GM12878 (cell line): ENCODE results near the gene RAD51B. TPM values are rescaled to one million over a fixed set of nuclear protein-coding genes. Genes with fewer than 3 reads are reported as not detected.

Experiments
- ATAC-seq: fragments of 200-7000 bp; cut with Tn5 transposase; 3 replicates; pipeline ENCODE4 v1.9.1; 2020; ENCODE audit warnings: mild to moderate bottlenecking, moderate library complexity
- BruUV-seq: library from RNA; stranded (reverse); fragments of 400-500 nt; replicated peaks from 2 replicates; lab custom pipeline; 2021; lab: Mats Ljungman, UMichigan
- CTCF ChIA-PET: fragments of 300-600 bp; sonication (Branson Sonifier 250); formaldehyde crosslinking; extraction: SDS; loops from one replicate; lab custom pipeline; 2021; ENCODE audit warnings: inconsistent platforms; lab: Yijun Ruan, JAX
- POLR2A ChIA-PET: fragments of 350-600 bp; formaldehyde crosslinking; extraction: SDS; loops from one replicate; lab custom pipeline; 2021; ENCODE audit warnings: inconsistent platforms; lab: Charles Lee
- RAD21 ChIA-PET: fragments of 300-600 bp; sonication (Branson Sonifier 250); formaldehyde crosslinking; loops from one replicate; lab custom pipeline; 2023; ENCODE audit warnings: antibody characterized with exemption; ENCODE audit not compliant: unreplicated experiment; lab: Charles Lee
- SMC1A ChIA-PET: fragments of 300-600 bp; sonication (Branson Sonifier 250); formaldehyde crosslinking; loops from one replicate; lab custom pipeline; 2023; ENCODE audit not compliant: unreplicated experiment, uncharacterized antibody; lab: Charles Lee
- DNase-seq: peaks from one replicate; pipeline ENCODE4 v3.0.0-alpha.2; 2011; ENCODE audit warnings: low read depth, low spot score
- FAIRE-seq: peaks from 3 replicates; lab custom pipeline; 2011; peaks lifted over from hg19 to GRCh38; lab: Jason Lieb, UNC
- H2AFZ ChIP-seq: 2 replicates; pipeline ENCODE4 v1.6.0; 2011; ENCODE audit warnings: low read depth, low read length, control low read depth; ENCODE audit not compliant: control insufficient read depth
- H3K27ac ChIP-seq: 2 replicates; pipeline ENCODE4 v1.5.1; 2011; ENCODE audit warnings: control low read depth; ENCODE audit not compliant: control insufficient read depth, insufficient read depth
- H3K27me3 ChIP-seq, 2 experiments: replicated peaks in 1 of 2; 2 replicates each; pipeline versions ENCODE4 v1.6.0 to v1.6.1; 2011; ENCODE audit warnings: low read length in 1 of 2; ENCODE audit not compliant: control insufficient read depth in 2 of 2, insufficient read depth in 2 of 2
- H3K36me3 ChIP-seq, 2 experiments: 2 replicates each; pipeline ENCODE4 v1.5.1; 2011; ENCODE audit warnings: low read length in 1 of 2; ENCODE audit not compliant: control insufficient read depth in 2 of 2, insufficient read depth in 2 of 2
- H3K4me1 ChIP-seq: 2 replicates; pipeline ENCODE4 v1.6.1; 2011; ENCODE audit warnings: mild to moderate bottlenecking, low read length, moderate library complexity, mixed read lengths; ENCODE audit not compliant: control insufficient read depth, insufficient read depth
- H3K4me2 ChIP-seq: 2 replicates; pipeline ENCODE4 v1.6.0; 2011; ENCODE audit warnings: control low read depth; ENCODE audit not compliant: control insufficient read depth, insufficient read depth
- H3K4me3 ChIP-seq: fragments of 200-600 bp; sonication (generic); 2 replicates; pipeline ENCODE4 v1.5.1; 2016
- H3K79me2 ChIP-seq: 2 replicates; pipeline ENCODE4 v1.6.0; 2011; ENCODE audit warnings: low read length; ENCODE audit not compliant: control insufficient read depth, insufficient read depth
- H3K9ac ChIP-seq: 2 replicates; pipeline ENCODE4 v1.8.0; 2011; ENCODE audit warnings: low read length, control low read depth, mixed read lengths; ENCODE audit not compliant: control insufficient read depth, insufficient read depth
- H3K9me3 ChIP-seq: replicated peaks from 3 replicates; pipeline ENCODE4 v1.5.1; 2011; ENCODE audit warnings: mild to moderate bottlenecking, low read length; ENCODE audit not compliant: control insufficient read depth, insufficient read depth
- H4K20me1 ChIP-seq: 2 replicates; pipeline ENCODE4 v1.6.0; 2011; ENCODE audit not compliant: control insufficient read depth, insufficient read depth
- CEBPB ChIP-seq, 2 experiments: fragments of 150-350 bp in 1 of 2; IDR thresholded peaks; 2 replicates each; pipeline ENCODE4 v1.6.1; 2012 to 2014; ENCODE audit warnings: low read depth in 2 of 2, low read length in 2 of 2, borderline replicate concordance in 1 of 2, inconsistent platforms in 1 of 2
- CHD4 ChIP-seq: fragments of 200-600 bp; sonication (generic); IDR thresholded peaks from 2 replicates; pipeline ENCODE4 v1.6.1; 2016; ENCODE audit warnings: mild to moderate bottlenecking
- EP300 ChIP-seq, 2 experiments: fragments of 150-350 bp in 1 of 2; IDR thresholded peaks; 2 replicates each; pipeline ENCODE4 v1.6.1; 2011 to 2012; ENCODE audit warnings: low read depth in 2 of 2, low read length in 2 of 2, borderline replicate concordance in 1 of 2, improper control_type of control experiment in 1 of 2, inconsistent platforms in 1 of 2; ENCODE audit not compliant: control insufficient read depth in 1 of 2
- NR2F1 ChIP-seq: fragments of 450-650 bp; conservative IDR thresholded peaks from 2 replicates; pipeline ENCODE4 v1.6.1; 2017; ENCODE audit warnings: mild to moderate bottlenecking
- PAX8 ChIP-seq: fragments of 450-650 bp; IDR thresholded peaks from 2 replicates; pipeline ENCODE4 v1.6.1; 2017; ENCODE audit warnings: mild to moderate bottlenecking, moderate library complexity
- STAT1 ChIP-seq: fragments of 450-650 bp; conservative IDR thresholded peaks from 2 replicates; pipeline ENCODE4 v1.6.1; 2014; ENCODE audit warnings: antibody characterized with exemption, mild to moderate bottlenecking
- TCF3 ChIP-seq: IDR thresholded peaks from 2 replicates; pipeline ENCODE4 v1.6.1; 2012; ENCODE audit warnings: low read depth, mild to moderate bottlenecking, low read length, borderline replicate concordance; ENCODE audit not compliant: insufficient read depth
- ZNF217 ChIP-seq: fragments of 450-650 bp; IDR thresholded peaks from 2 replicates; pipeline ENCODE4 v1.6.1; 2017; ENCODE audit warnings: antibody characterized with exemption, mild to moderate bottlenecking
- WGBS: methylation state at CpG from one replicate; pipeline ENCODE4 v1.1.6; 2016; ENCODE audit warnings: low lambda C conversion rate; ENCODE audit not compliant: insufficient replicate concordance, insufficient coverage; ENCODE audit errors: missing lambda C conversion rate; 5-methylcytosine and 5-hydroxymethylcytosine counted together
- in situ Hi-C: fragments of 300-500 bp; cut with MboI; formaldehyde crosslinking; loops from 9 replicates; pipeline ENCODE4 v1.14.3; 2018; ENCODE audit warnings: mixed read lengths
- intact Hi-C: fragments of 100-400 bp; cut with micrococcal nuclease; formaldehyde crosslinking; loops from one replicate; pipeline ENCODE4 v1.14.2; 2022; ENCODE audit not compliant: unreplicated experiment
- polyA plus RNA-seq, 11 experiments: library from polyadenylated mRNA; depleted of rRNA in 4 of 11; unstranded in 6 of 11; stranded (reverse) in 5 of 11; fragments of >200 nt; fragmentation: Nextera tagmentation in 4 of 11; fragmentation: Illumina TruSeq in 1 of 11; extraction: Ambion mirVana in 4 of 11; extraction: Trizol in 1 of 11; gene quantifications; 1 replicate in 1 of 11; 2 replicates in 10 of 11; pipeline versions ENCODE4 v1.2.1 to v1.2.3, GENCODE V29; 2011 to 2016; ENCODE audit warnings: inconsistent platforms in 2 of 11, missing spikeins in 2 of 11, low read depth in 1 of 11
- total RNA-seq, 4 experiments: library from RNA; depleted of rRNA in 3 of 4; stranded (reverse); fragments of >200 nt in 3 of 4; fragmentation: Illumina TruSeq in 1 of 4; extraction: Trizol in 1 of 4; gene quantifications; 2 replicates each; pipeline versions ENCODE4 v1.2.1 to v1.2.3, GENCODE V29; 2013 to 2021
- TF ChIP-seq, protein P1 (sequence below): fragments of 450-650 bp; formaldehyde crosslinking; IDR thresholded peaks from 2 replicates; pipeline ENCODE4 v1.4.0; 2020; ENCODE audit warnings: mild to moderate bottlenecking, moderate library complexity

The RAD51B gene
- total and polyA plus RNA-seq, 10 of the 15 experiments (the other 5 are each of a cell fraction or from before 2014, with no cell fraction given), result 9.8 to 26.8 (median 21.3) TPM

DNA sequence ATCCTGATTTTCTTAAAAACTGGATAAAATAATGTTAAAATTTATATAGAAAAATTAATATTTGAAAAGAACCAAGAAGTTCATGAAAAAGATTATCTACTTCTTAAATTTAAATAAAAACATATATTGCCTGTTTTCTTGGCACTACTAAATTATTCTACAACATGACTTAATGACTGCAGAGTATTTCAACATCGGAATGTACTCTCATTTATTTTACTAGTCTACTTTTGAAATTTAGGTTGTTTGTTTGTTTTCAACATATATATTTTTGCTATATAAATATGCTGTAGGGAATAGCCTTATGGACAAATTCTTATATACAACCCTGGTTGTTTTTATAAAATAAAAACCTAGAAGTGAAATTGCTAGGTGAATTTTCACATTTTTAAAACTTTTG, 231.6 kb downstream of the RAD51B start:
- ChIA-PET RAD21 (interaction anchor here (0.8 kb wide), 1 partner anchor 107 kb away, joined by 3 read pairs; no protein-coding TSS in a partner anchor), SMC1A (no interaction called here), CTCF (interaction anchor here (1.4 kb wide), 1 partner anchor 108 kb away, joined by 3 read pairs; no protein-coding TSS in a partner anchor), POLR2A (no interaction called here)
- in situ Hi-C loops (no loop called here), intact Hi-C loops (no loop called here)
- Histone ChIP-seq H3K27me3 (no peaks in the 10 kb centered on the region), H3K79me2 (no peaks in the 10 kb centered on the region), H3K4me3 (no peak overlapping the region), H2AFZ (no peak overlapping the region), H3K9me3 (no peaks in the 10 kb centered on the region), H3K4me1 (no peaks in the 10 kb centered on the region), H3K36me3 (no peaks in the 10 kb centered on the region), H3K4me2 (no peak overlapping the region), H3K9ac (no peak overlapping the region), H4K20me1 (no peaks in the 10 kb centered on the region), H3K27ac (no peak overlapping the region)
- no TSS peak for BruUV-seq
- TF ChIP-seq NR2F1 (no peak), PAX8 (no peak), ZNF217 (no peak), EP300 (IDR thresholded peaks at IDR 0.05; ENCODE audit: borderline replicate concordance in 1 of 2, control insufficient read depth in 1 of 2, low read depth in 2 of 2, low read length in 2 of 2) (no peak), STAT1 (no peak), TCF3 (no peak), CHD4 (no peak), CEBPB (IDR thresholded peaks at IDR 0.05; ENCODE audit: borderline replicate concordance in 1 of 2, low read depth in 2 of 2, low read length in 2 of 2) (no peak)
- TF ChIP-seq, protein P1, sequence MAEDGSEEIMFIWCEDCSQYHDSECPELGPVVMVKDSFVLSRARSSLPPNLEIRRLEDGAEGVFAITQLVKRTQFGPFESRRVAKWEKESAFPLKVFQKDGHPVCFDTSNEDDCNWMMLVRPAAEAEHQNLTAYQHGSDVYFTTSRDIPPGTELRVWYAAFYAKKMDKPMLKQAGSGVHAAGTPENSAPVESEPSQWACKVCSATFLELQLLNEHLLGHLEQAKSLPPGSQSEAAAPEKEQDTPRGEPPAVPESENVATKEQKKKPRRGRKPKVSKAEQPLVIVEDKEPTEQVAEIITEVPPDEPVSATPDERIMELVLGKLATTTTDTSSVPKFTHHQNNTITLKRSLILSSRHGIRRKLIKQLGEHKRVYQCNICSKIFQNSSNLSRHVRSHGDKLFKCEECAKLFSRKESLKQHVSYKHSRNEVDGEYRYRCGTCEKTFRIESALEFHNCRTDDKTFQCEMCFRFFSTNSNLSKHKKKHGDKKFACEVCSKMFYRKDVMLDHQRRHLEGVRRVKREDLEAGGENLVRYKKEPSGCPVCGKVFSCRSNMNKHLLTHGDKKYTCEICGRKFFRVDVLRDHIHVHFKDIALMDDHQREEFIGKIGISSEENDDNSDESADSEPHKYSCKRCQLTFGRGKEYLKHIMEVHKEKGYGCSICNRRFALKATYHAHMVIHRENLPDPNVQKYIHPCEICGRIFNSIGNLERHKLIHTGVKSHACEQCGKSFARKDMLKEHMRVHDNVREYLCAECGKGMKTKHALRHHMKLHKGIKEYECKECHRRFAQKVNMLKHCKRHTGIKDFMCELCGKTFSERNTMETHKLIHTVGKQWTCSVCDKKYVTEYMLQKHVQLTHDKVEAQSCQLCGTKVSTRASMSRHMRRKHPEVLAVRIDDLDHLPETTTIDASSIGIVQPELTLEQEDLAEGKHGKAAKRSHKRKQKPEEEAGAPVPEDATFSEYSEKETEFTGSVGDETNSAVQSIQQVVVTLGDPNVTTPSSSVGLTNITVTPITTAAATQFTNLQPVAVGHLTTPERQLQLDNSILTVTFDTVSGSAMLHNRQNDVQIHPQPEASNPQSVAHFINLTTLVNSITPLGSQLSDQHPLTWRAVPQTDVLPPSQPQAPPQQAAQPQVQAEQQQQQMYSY (CRISPR knock-in tag), result no peak
- WGBS, result 96% methylated on average over 1 of the region's 1 CpG
- no peak for FAIRE-seq
- ATAC-seq, result no peak
- DNase-seq, result no peak
